Left ventricle myocardium inferior (tissue), 1 donor: ENCODE measurements around the gene ROR1. TPM values are rescaled to one million over a fixed set of nuclear protein-coding genes. Genes with fewer than 3 reads are reported as not detected.
A peak's percentile ranks its signal among the peaks of the same experiment; 100 is the strongest.

Experiments used
- DNase-seq: peaks from one replicate; pipeline ENCODE4 v3.0.0-alpha.2; 2020
- H3K27ac ChIP-seq: fragments of 200-600 bp; replicated peaks from 2 replicates; pipeline ENCODE4 v1.8.0; 2021
- H3K27me3 ChIP-seq: fragments of 200-600 bp; 2 replicates; pipeline ENCODE4 v1.8.0; 2021; ENCODE audit warnings: low read depth
- H3K36me3 ChIP-seq: fragments of 200-600 bp; 2 replicates; pipeline ENCODE4 v1.8.0; 2021
- H3K4me1 ChIP-seq: fragments of 200-600 bp; 2 replicates; pipeline ENCODE4 v1.8.0; 2021
- H3K4me3 ChIP-seq: fragments of 200-600 bp; 2 replicates; pipeline ENCODE4 v1.8.0; 2021; ENCODE audit warnings: mild to moderate bottlenecking, moderate library complexity
- H3K9me3 ChIP-seq: fragments of 200-600 bp; replicated peaks from 2 replicates; pipeline ENCODE4 v1.8.0; 2021
- intact Hi-C: fragments of 100-400 bp; cut with micrococcal nuclease; formaldehyde crosslinking; loops from one replicate; pipeline ENCODE4 v1.11.0; 2022
- total RNA-seq: library from RNA; stranded (reverse); fragmentation: NEBNext Ultra II Directional; extraction: Animal tissue kit (Norgen Biotek cat#: 25700); gene quantifications from one replicate; pipeline ENCODE4 v1.2.1, GENCODE V29; 2021
- TF ChIP-seq, protein P1 (sequence below): fragments of 200-600 bp; IDR thresholded peaks from 2 replicates; pipeline ENCODE4 v1.8.0; 2021; ENCODE audit warnings: antibody characterized with exemption, mild to moderate bottlenecking, borderline replicate concordance
- donor health status: DM: no; HTN: yes; CAD: no; lungs with severe emphysema.

The ROR1 gene
- total RNA-seq, 1 donor from 2014 or later: 14.0 TPM

DNA sequence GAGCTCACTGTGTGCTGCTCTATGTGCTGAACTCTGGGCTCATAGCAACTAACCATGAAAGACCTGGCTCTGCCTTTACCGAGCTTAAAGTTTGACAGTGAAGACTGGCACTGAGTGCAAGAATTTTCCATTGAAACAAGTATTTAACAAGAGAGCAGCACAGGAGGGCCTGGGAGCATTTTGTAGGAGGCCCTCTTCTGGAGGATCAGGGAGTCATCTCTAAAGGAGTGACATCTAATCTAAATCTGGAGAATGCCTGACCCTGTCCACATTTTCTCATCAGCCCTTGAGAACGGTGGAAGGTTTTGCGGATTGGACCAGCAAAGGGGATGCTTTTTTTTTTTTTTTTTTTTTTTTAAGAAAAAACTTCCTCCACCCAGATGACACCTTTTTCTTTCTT lies 150.8 kb downstream of the ROR1 start:
- no peaks in the 10 kb centered on the region for H3K36me3 ChIP-seq
- no peak for DNase-seq
- no peak overlapping the region for H3K4me3 ChIP-seq
- TF ChIP-seq, protein P1, sequence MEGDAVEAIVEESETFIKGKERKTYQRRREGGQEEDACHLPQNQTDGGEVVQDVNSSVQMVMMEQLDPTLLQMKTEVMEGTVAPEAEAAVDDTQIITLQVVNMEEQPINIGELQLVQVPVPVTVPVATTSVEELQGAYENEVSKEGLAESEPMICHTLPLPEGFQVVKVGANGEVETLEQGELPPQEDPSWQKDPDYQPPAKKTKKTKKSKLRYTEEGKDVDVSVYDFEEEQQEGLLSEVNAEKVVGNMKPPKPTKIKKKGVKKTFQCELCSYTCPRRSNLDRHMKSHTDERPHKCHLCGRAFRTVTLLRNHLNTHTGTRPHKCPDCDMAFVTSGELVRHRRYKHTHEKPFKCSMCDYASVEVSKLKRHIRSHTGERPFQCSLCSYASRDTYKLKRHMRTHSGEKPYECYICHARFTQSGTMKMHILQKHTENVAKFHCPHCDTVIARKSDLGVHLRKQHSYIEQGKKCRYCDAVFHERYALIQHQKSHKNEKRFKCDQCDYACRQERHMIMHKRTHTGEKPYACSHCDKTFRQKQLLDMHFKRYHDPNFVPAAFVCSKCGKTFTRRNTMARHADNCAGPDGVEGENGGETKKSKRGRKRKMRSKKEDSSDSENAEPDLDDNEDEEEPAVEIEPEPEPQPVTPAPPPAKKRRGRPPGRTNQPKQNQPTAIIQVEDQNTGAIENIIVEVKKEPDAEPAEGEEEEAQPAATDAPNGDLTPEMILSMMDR: no peak
- no peaks in the 10 kb centered on the region for H3K9me3 ChIP-seq
- no peaks in the 10 kb centered on the region for H3K27me3 ChIP-seq
- H3K4me1 ChIP-seq: peaks cover 69% of the 10 kb centered on the region
- peak overlapping the region; percentile 78 for H3K27ac ChIP-seq
- intact Hi-C loops: no loop called here

DNA sequence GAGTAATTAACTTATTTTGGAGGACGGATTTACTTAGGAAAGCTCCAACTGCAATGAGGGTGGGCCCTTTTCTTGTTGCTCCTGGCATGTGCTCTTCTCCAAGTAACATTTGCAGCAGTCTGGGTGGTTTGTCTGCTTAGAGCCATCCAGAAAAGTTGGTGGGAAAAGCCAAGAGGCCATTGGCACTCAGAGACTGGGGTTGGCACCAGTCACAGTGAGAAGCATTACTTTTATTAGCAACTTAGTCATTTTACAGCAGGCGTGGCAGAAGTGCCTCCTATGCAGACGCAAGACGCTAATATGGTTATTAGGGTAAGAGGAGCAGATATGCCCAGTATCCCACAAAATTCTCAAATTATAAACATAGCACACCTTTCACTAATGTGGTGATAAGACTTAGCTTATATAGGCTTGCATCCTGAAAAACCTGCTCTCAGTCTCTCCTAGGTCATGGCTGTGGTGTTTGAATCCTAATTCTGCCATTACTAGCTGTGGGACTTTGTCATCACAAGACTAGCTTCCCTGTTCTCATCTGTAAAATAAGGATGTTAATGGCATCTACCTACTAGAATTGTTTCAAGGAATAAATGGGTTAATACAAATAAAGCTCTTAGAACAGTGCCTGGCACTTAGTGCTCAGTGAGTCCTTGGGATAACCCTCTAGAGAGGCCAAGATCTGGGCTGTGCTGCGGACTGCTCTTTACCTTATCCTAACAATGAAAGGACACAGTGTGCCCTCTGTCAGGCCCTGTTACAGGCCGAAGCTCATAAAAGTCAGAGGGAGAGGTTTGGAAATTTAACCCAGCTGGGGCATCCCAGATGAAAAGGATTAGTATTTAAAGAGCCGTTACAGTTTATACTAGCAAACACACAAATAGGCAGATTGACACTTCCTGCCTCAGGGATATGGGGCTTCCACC lies 154.6 kb downstream of the ROR1 start:
- Histone ChIP-seq H3K9me3 (no peaks in the 10 kb centered on the region), H3K27ac (peak overlapping the region; percentile 86), H3K4me1 (peaks cover 54% of the 10 kb centered on the region), H3K4me3 (no peak overlapping the region), H3K36me3 (no peaks in the 10 kb centered on the region), H3K27me3 (no peaks in the 10 kb centered on the region)
- peak; percentile 41 for DNase-seq
- intact Hi-C loops: no loop called here
- TF ChIP-seq, protein P1: no peak

DNA sequence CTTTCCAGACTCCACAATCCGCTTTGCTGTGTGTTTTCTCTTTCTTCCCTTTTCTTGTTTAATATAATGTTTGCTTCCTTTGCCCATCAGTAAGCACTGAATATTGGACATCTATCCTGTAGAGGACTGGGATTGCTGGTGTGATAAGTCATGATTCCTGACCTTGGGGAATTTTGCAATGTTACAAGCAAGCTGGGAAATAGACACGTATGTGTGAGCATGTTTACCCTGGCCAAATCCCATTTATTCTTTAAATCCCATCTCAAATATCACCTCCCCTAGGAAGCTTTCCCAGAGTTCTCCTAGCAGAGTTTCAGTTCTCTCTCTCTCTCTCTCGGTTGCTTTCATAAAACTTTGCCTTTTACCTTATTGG lies 155.3 kb downstream of the ROR1 start:
- Histone ChIP-seq H3K9me3 (no peaks in the 10 kb centered on the region), H3K36me3 (no peaks in the 10 kb centered on the region), H3K4me3 (no peak overlapping the region), H3K4me1 (peaks cover 48% of the 10 kb centered on the region), H3K27me3 (no peaks in the 10 kb centered on the region), H3K27ac (peak overlapping the region; percentile 86)
- TF ChIP-seq, protein P1: no peak
- no peak for DNase-seq
- intact Hi-C loops: no loop called here

DNA sequence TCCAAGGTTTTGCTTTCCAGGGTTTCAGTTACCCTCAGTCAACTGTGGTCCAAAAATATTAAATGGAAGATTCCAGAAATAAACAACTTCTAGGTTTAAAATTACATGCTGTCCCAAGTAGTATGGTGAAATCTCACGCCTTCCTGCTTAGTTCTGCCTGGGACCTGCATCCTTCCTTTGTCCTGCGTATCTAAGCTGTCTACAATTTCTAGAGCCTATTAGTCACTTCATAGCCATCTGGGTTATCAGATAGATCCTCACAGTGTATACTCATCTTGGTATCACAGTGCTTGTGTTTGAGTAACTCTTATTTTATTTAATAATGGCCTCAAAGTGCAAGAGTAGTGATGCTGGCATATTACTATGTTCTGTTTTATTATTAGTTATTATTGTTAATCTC lies 157.7 kb downstream of the ROR1 start:
- H3K4me3 ChIP-seq: no peak overlapping the region
- H3K4me1 ChIP-seq: peaks cover 60% of the 10 kb centered on the region
- H3K27me3 ChIP-seq: no peaks in the 10 kb centered on the region
- no peak for DNase-seq
- no peak overlapping the region for H3K27ac ChIP-seq
- intact Hi-C loops: no loop called here
- H3K9me3 ChIP-seq: no peaks in the 10 kb centered on the region
- TF ChIP-seq, protein P1: no peak
- H3K36me3 ChIP-seq: no peaks in the 10 kb centered on the region

DNA sequence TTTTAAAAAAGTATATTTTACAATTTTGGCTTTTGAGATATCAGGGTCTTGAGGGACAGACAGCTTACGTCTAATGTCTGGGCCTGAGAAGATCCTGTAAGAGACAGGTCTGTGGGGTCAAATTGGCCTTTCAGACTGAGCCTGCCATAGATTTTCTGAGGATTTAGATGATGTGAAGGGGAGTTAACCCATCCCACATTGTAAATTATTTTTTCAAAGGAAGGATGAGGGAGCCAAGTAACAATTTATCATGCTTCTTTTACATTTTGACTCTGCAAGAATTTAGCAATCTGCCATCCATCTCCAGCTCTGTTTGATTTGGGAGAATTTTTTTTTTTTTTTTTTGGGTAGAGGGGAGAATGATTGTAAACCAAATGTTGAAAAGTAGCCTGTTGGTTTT lies 160.9 kb downstream of the ROR1 start:
- intact Hi-C loops: no loop called here
- Histone ChIP-seq H3K9me3 (no peaks in the 10 kb centered on the region), H3K36me3 (no peaks in the 10 kb centered on the region), H3K4me3 (no peak overlapping the region), H3K27me3 (no peaks in the 10 kb centered on the region), H3K27ac (no peak overlapping the region), H3K4me1 (peaks cover 40% of the 10 kb centered on the region)
- DNase-seq: no peak
- TF ChIP-seq, protein P1: no peak
